GM12878 (cell line): ENCODE measurements around the gene KCNH6. TPM values are rescaled to one million over a fixed set of nuclear protein-coding genes. Genes with fewer than 3 reads are reported as not detected.

Source experiments
- ATAC-seq: fragments of 200-7000 bp; cut with Tn5 transposase; 3 replicates; pipeline ENCODE4 v1.9.1; 2020; ENCODE audit warnings: mild to moderate bottlenecking, moderate library complexity
- BruUV-seq: library from RNA; stranded (reverse); fragments of 400-500 nt; replicated peaks from 2 replicates; lab custom pipeline; 2021; lab: Mats Ljungman, UMichigan
- CTCF ChIA-PET: fragments of 300-600 bp; sonication (Branson Sonifier 250); formaldehyde crosslinking; extraction: SDS; loops from one replicate; lab custom pipeline; 2021; ENCODE audit warnings: inconsistent platforms; lab: Yijun Ruan, JAX
- POLR2A ChIA-PET: fragments of 350-600 bp; formaldehyde crosslinking; extraction: SDS; loops from one replicate; lab custom pipeline; 2021; ENCODE audit warnings: inconsistent platforms; lab: Charles Lee
- RAD21 ChIA-PET: fragments of 300-600 bp; sonication (Branson Sonifier 250); formaldehyde crosslinking; loops from one replicate; lab custom pipeline; 2023; ENCODE audit warnings: antibody characterized with exemption; ENCODE audit not compliant: unreplicated experiment; lab: Charles Lee
- SMC1A ChIA-PET: fragments of 300-600 bp; sonication (Branson Sonifier 250); formaldehyde crosslinking; loops from one replicate; lab custom pipeline; 2023; ENCODE audit not compliant: unreplicated experiment, uncharacterized antibody; lab: Charles Lee
- DNase-seq: peaks from one replicate; pipeline ENCODE4 v3.0.0-alpha.2; 2011; ENCODE audit warnings: low read depth, low spot score
- FAIRE-seq: peaks from 3 replicates; lab custom pipeline; 2011; peaks lifted over from hg19 to GRCh38; lab: Jason Lieb, UNC
- H2AFZ ChIP-seq: 2 replicates; pipeline ENCODE4 v1.6.0; 2011; ENCODE audit warnings: low read depth, low read length, control low read depth; ENCODE audit not compliant: control insufficient read depth
- H3K27ac ChIP-seq: 2 replicates; pipeline ENCODE4 v1.5.1; 2011; ENCODE audit warnings: control low read depth; ENCODE audit not compliant: control insufficient read depth, insufficient read depth
- H3K27me3 ChIP-seq, 2 experiments: replicated peaks in 1 of 2; 2 replicates each; pipeline versions ENCODE4 v1.6.0 to v1.6.1; 2011; ENCODE audit warnings: low read length in 1 of 2; ENCODE audit not compliant: control insufficient read depth in 2 of 2, insufficient read depth in 2 of 2
- H3K36me3 ChIP-seq, 2 experiments: 2 replicates each; pipeline ENCODE4 v1.5.1; 2011; ENCODE audit warnings: low read length in 1 of 2; ENCODE audit not compliant: control insufficient read depth in 2 of 2, insufficient read depth in 2 of 2
- H3K4me1 ChIP-seq: 2 replicates; pipeline ENCODE4 v1.6.1; 2011; ENCODE audit warnings: mild to moderate bottlenecking, low read length, moderate library complexity, mixed read lengths; ENCODE audit not compliant: control insufficient read depth, insufficient read depth
- H3K4me2 ChIP-seq: 2 replicates; pipeline ENCODE4 v1.6.0; 2011; ENCODE audit warnings: control low read depth; ENCODE audit not compliant: control insufficient read depth, insufficient read depth
- H3K4me3 ChIP-seq: fragments of 200-600 bp; sonication (generic); 2 replicates; pipeline ENCODE4 v1.5.1; 2016
- H3K79me2 ChIP-seq: 2 replicates; pipeline ENCODE4 v1.6.0; 2011; ENCODE audit warnings: low read length; ENCODE audit not compliant: control insufficient read depth, insufficient read depth
- H3K9ac ChIP-seq: 2 replicates; pipeline ENCODE4 v1.8.0; 2011; ENCODE audit warnings: low read length, control low read depth, mixed read lengths; ENCODE audit not compliant: control insufficient read depth, insufficient read depth
- H3K9me3 ChIP-seq: replicated peaks from 3 replicates; pipeline ENCODE4 v1.5.1; 2011; ENCODE audit warnings: mild to moderate bottlenecking, low read length; ENCODE audit not compliant: control insufficient read depth, insufficient read depth
- H4K20me1 ChIP-seq: 2 replicates; pipeline ENCODE4 v1.6.0; 2011; ENCODE audit not compliant: control insufficient read depth, insufficient read depth
- ATF3 ChIP-seq: IDR thresholded peaks from 2 replicates; pipeline ENCODE4 v1.6.1; 2011; ENCODE audit warnings: low read depth, mild to moderate bottlenecking, low read length, moderate library complexity, borderline replicate concordance; ENCODE audit errors: extremely low read depth
- HDGF ChIP-seq: fragments of 450-650 bp; IDR thresholded peaks from 2 replicates; pipeline ENCODE4 v1.6.1; 2016; ENCODE audit warnings: antibody characterized with exemption
- POLR2A ChIP-seq: IDR thresholded peaks from 2 replicates; pipeline ENCODE4 v1.6.1; 2011; ENCODE audit warnings: low read depth, mild to moderate bottlenecking, low read length
- SIN3A ChIP-seq: IDR thresholded peaks from 2 replicates; pipeline ENCODE4 v1.6.1; 2012; ENCODE audit warnings: low read depth, low read length, improper control_type of control experiment
- SIX5 ChIP-seq: IDR thresholded peaks from 2 replicates; pipeline ENCODE4 v1.6.1; 2011; ENCODE audit warnings: mild to moderate bottlenecking, low read depth, low read length, moderate library complexity; ENCODE audit not compliant: severe bottlenecking
- SUZ12 ChIP-seq: fragments of 200-600 bp; sonication (generic); IDR thresholded peaks from one replicate; pipeline ENCODE4 v1.6.1; 2018; ENCODE audit warnings: antibody characterized with exemption, mild to moderate bottlenecking; ENCODE audit not compliant: unreplicated experiment
- YBX1 ChIP-seq: fragments of 450-650 bp; IDR thresholded peaks from 2 replicates; pipeline ENCODE4 v1.6.1; 2016; ENCODE audit warnings: antibody characterized with exemption
- ZNF217 ChIP-seq: fragments of 450-650 bp; IDR thresholded peaks from 2 replicates; pipeline ENCODE4 v1.6.1; 2017; ENCODE audit warnings: antibody characterized with exemption, mild to moderate bottlenecking
- ZNF592 ChIP-seq: fragments of 450-650 bp; IDR thresholded peaks from 2 replicates; pipeline ENCODE4 v1.6.1; 2017; ENCODE audit warnings: mild to moderate bottlenecking, moderate library complexity
- WGBS: methylation state at CpG from one replicate; pipeline ENCODE4 v1.1.6; 2016; ENCODE audit warnings: low lambda C conversion rate; ENCODE audit not compliant: insufficient replicate concordance, insufficient coverage; ENCODE audit errors: missing lambda C conversion rate; 5-methylcytosine and 5-hydroxymethylcytosine counted together
- in situ Hi-C: fragments of 300-500 bp; cut with MboI; formaldehyde crosslinking; loops from 9 replicates; pipeline ENCODE4 v1.14.3; 2018; ENCODE audit warnings: mixed read lengths
- intact Hi-C: fragments of 100-400 bp; cut with micrococcal nuclease; formaldehyde crosslinking; loops from one replicate; pipeline ENCODE4 v1.14.2; 2022; ENCODE audit not compliant: unreplicated experiment
- polyA plus RNA-seq, 11 experiments: library from polyadenylated mRNA; depleted of rRNA in 4 of 11; unstranded in 6 of 11; stranded (reverse) in 5 of 11; fragments of >200 nt; fragmentation: Nextera tagmentation in 4 of 11; fragmentation: Illumina TruSeq in 1 of 11; extraction: Ambion mirVana in 4 of 11; extraction: Trizol in 1 of 11; gene quantifications; 1 replicate in 1 of 11; 2 replicates in 10 of 11; pipeline versions ENCODE4 v1.2.1 to v1.2.3, GENCODE V29; 2011 to 2016; ENCODE audit warnings: inconsistent platforms in 2 of 11, missing spikeins in 2 of 11, low read depth in 1 of 11
- total RNA-seq, 4 experiments: library from RNA; depleted of rRNA in 3 of 4; stranded (reverse); fragments of >200 nt in 3 of 4; fragmentation: Illumina TruSeq in 1 of 4; extraction: Trizol in 1 of 4; gene quantifications; 2 replicates each; pipeline versions ENCODE4 v1.2.1 to v1.2.3, GENCODE V29; 2013 to 2021

KCNH6 gene
- total and polyA plus RNA-seq, 10 of the 15 experiments (the other 5 are each of a cell fraction or from before 2014, with no cell fraction given): not detected

GRCh38 chr17:63568563-63568962 is 45.4 kb downstream of the KCNH6 start:
- H3K4me1 ChIP-seq: no peaks in the 10 kb centered on the region
- intact Hi-C loops: no loop called here
- H4K20me1 ChIP-seq: peaks cover 2% of the 10 kb centered on the region
- no peak overlapping the region for H3K4me3 ChIP-seq
- no TSS peak for BruUV-seq
- ChIA-PET SMC1A (interaction anchor here (0.7 to 1.4 kb wide), 4 partner anchors 12 to 44 kb away, joined by 3 to 4 read pairs (median 4); no protein-coding TSS in a partner anchor), RAD21 (interaction anchor here (0.7 kb wide), 1 partner anchor 848 kb away, joined by 3 read pairs; no protein-coding TSS in a partner anchor), CTCF (interaction anchor here (0.8 to 1.1 kb wide), 3 partner anchors 17 to 42 kb away, joined by 3 read pairs; no protein-coding TSS in a partner anchor), POLR2A (interaction anchor here (0.6 to 1.2 kb wide), 2 partner anchors 18 to 51 kb away, joined by 4 read pairs; partner anchors contain the start of gene DCAF7)
- no peaks in the 10 kb centered on the region for H3K9me3 ChIP-seq
- H3K36me3 ChIP-seq: peaks cover 0 to 2% of the 10 kb centered on the region in 2 experiments; a peak in 2 of 4 replicates
- no peak overlapping the region for H3K9ac ChIP-seq
- DNase-seq (no peak), FAIRE-seq (no peak), ATAC-seq (no peak)
- H3K27me3 ChIP-seq: no peaks in the 10 kb centered on the region
- no peak overlapping the region for H3K4me2 ChIP-seq
- H2AFZ ChIP-seq: no peak overlapping the region
- 82% methylated on average over 8 of the region's 8 CpGs for WGBS
- peaks cover 41% of the 10 kb centered on the region for H3K79me2 ChIP-seq
- in situ Hi-C loops: no loop called here
- no peak for TF ChIP-seq HDGF
- TF ChIP-seq ZNF592: no peak
- TF ChIP-seq POLR2A: no peak
- TF ChIP-seq ATF3: no peak
- no peak for TF ChIP-seq SIN3A
- no peak for TF ChIP-seq YBX1
- TF ChIP-seq SIX5: no peak
- no peak for TF ChIP-seq ZNF217
- no peak for TF ChIP-seq SUZ12
- no peak overlapping the region for H3K27ac ChIP-seq
